DND-41 (cell line): ENCODE results near the gene BTRC.

ENCODE experiments used
- ATAC-seq: fragments of 200-7000 bp; cut with Tn5 transposase; 3 replicates; pipeline ENCODE4 v1.9.1; 2021; ENCODE audit warnings: low read depth; ENCODE audit not compliant: insufficient read depth
- DNase-seq: peaks from one replicate; pipeline ENCODE4 v3.0.0-alpha.2; 2020
- H2AFZ ChIP-seq: 2 replicates; pipeline ENCODE4 v1.6.0; 2012; ENCODE audit warnings: low read depth, low read length
- H3K27ac ChIP-seq: 2 replicates; pipeline ENCODE4 v1.5.1; 2012; ENCODE audit warnings: low read length, inconsistent platforms
- H3K27me3 ChIP-seq: fragments of 200-600 bp; sonication (generic); 2 replicates; pipeline ENCODE4 v1.6.0; 2012; ENCODE audit warnings: low read length, mild to moderate bottlenecking, inconsistent platforms; ENCODE audit not compliant: insufficient read depth, poor library complexity
- H3K36me3 ChIP-seq: 2 replicates; pipeline ENCODE4 v1.5.1; 2012; ENCODE audit warnings: low read length, inconsistent platforms; ENCODE audit not compliant: insufficient read depth
- H3K4me1 ChIP-seq: 2 replicates; pipeline ENCODE4 v1.5.1; 2012; ENCODE audit warnings: mild to moderate bottlenecking, low read length; ENCODE audit not compliant: insufficient read depth
- H3K4me2 ChIP-seq: 2 replicates; pipeline ENCODE4 v1.6.0; 2012; ENCODE audit warnings: mild to moderate bottlenecking, moderate library complexity, low read length, inconsistent platforms; ENCODE audit not compliant: insufficient read depth
- H3K4me3 ChIP-seq, 2 experiments: fragments of 200-600 bp in 1 of 2; shearing (Covaris generic) in 1 of 2; 2 replicates each; pipeline ENCODE4 v1.5.1; 2012 to 2016; ENCODE audit warnings: inconsistent platforms in 2 of 2, low read length in 2 of 2, mild to moderate bottlenecking in 2 of 2, low read depth in 1 of 2, moderate library complexity in 1 of 2
- H3K79me2 ChIP-seq: 2 replicates; pipeline ENCODE4 v1.6.0; 2012; ENCODE audit warnings: low read length, inconsistent platforms; ENCODE audit not compliant: insufficient read depth
- H3K9ac ChIP-seq: 2 replicates; pipeline ENCODE4 v1.6.0; 2012; ENCODE audit warnings: low read depth, mild to moderate bottlenecking, inconsistent platforms, low read length, moderate library complexity
- H3K9me3 ChIP-seq: 2 replicates; pipeline ENCODE4 v1.5.1; 2012; ENCODE audit warnings: low read length, moderate library complexity, mild to moderate bottlenecking, inconsistent platforms; ENCODE audit not compliant: insufficient read depth, severe bottlenecking
- H4K20me1 ChIP-seq: 2 replicates; pipeline ENCODE4 v1.6.0; 2012; ENCODE audit warnings: low read length; ENCODE audit not compliant: insufficient read depth
- CTCF ChIP-seq: IDR thresholded peaks from 2 replicates; pipeline ENCODE4 v1.5.1; 2012; ENCODE audit warnings: borderline replicate concordance, low read length, moderate library complexity, mild to moderate bottlenecking; ENCODE audit not compliant: poor library complexity, severe bottlenecking; ENCODE audit errors: extremely low read depth
- EZH2 ChIP-seq: IDR thresholded peaks from 3 replicates; pipeline ENCODE4 v1.6.1; 2012; ENCODE audit warnings: borderline replicate concordance, low read depth, mild to moderate bottlenecking, moderate library complexity, low read length, inconsistent platforms; ENCODE audit not compliant: severe bottlenecking

Gene BTRC

DNA sequence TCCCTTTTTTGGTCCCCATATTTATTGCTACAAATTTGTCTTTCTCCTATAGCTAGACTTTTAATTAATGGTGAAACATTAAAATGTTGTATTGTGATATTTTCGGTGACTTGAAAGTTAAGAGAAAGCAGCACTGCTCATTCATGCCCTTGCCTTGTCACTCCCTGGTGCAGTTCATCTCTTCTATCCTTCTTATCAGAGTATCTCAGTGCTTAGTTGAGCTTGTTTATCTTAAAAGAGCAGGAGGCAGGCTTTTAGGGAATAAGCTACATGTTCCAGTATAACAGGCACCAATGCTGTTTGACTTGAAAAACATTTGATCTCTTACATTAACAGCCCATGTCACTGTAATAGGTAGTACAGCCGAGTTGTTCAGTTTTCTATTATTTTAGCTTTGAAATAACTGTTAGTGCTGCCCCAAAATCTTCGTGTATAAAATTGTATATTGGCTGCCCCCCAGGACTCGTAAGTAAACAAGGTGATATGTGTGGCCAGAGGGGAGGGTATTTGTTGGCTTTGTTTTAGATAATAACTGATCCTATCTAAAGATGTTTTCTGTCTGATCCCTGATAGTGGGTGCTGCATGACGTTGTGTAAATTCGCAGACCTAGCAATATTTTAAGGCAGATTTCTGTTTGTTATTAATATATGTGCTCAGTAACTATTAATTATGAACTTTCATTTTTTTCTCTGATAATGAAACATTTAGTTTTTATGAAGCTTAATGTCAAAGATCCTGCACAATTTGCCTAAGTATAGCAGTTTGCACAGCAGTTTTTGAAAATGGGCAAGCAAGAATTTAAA lies 96.5 kb downstream of the BTRC start:
- peaks cover 9% of the 10 kb centered on the region for H3K4me1 ChIP-seq
- peaks cover 11% of the 10 kb centered on the region; the same call in 1 of the 2 replicates for H4K20me1 ChIP-seq
- no peak for ATAC-seq
- H3K9me3 ChIP-seq = no peaks in the 10 kb centered on the region
- TF ChIP-seq EZH2 (no peak), CTCF (no peak)
- no peaks in the 10 kb centered on the region for H3K36me3 ChIP-seq
- no peak overlapping the region for H3K4me3 ChIP-seq
- no peak overlapping the region for H2AFZ ChIP-seq
- H3K4me2 ChIP-seq = no peak overlapping the region
- H3K27ac ChIP-seq = no peak overlapping the region
- DNase-seq = no peak
- H3K27me3 ChIP-seq = no peaks in the 10 kb centered on the region
- no peak overlapping the region for H3K9ac ChIP-seq
- no peaks in the 10 kb centered on the region; the same call in 1 of the 2 replicates for H3K79me2 ChIP-seq

GRCh38 chr10:101451261-101451660 lies 97.3 kb downstream of the BTRC start:
- no peaks in the 10 kb centered on the region for H3K27me3 ChIP-seq
- H3K4me2 ChIP-seq = no peak overlapping the region
- H3K4me1 ChIP-seq = peaks cover 9% of the 10 kb centered on the region
- no peaks in the 10 kb centered on the region for H3K36me3 ChIP-seq
- DNase-seq (no peak), ATAC-seq (no peak)
- H3K9ac ChIP-seq = no peak overlapping the region
- H3K27ac ChIP-seq = no peak overlapping the region
- TF ChIP-seq EZH2 (no peak), CTCF (no peak)
- H4K20me1 ChIP-seq = peaks cover 11% of the 10 kb centered on the region; the same call in 1 of the 2 replicates
- no peaks in the 10 kb centered on the region for H3K9me3 ChIP-seq
- no peak overlapping the region for H2AFZ ChIP-seq
- H3K4me3 ChIP-seq = no peak overlapping the region
- H3K79me2 ChIP-seq = no peaks in the 10 kb centered on the region; the same call in 1 of the 2 replicates

GRCh38 chr10:101451667-101452069 lies 97.7 kb downstream of the BTRC start:
- H3K79me2 ChIP-seq = no peaks in the 10 kb centered on the region; the same call in 1 of the 2 replicates
- ATAC-seq (no peak), DNase-seq (no peak)
- H4K20me1 ChIP-seq = peaks cover 11% of the 10 kb centered on the region; the same call in 1 of the 2 replicates
- H3K4me1 ChIP-seq = peaks cover 9% of the 10 kb centered on the region
- no peak overlapping the region for H3K27ac ChIP-seq
- H3K27me3 ChIP-seq = no peaks in the 10 kb centered on the region
- no peak overlapping the region for H3K4me2 ChIP-seq
- H3K4me3 ChIP-seq = no peak overlapping the region
- no peak overlapping the region for H3K9ac ChIP-seq
- H3K36me3 ChIP-seq = no peaks in the 10 kb centered on the region
- H2AFZ ChIP-seq = no peak overlapping the region
- H3K9me3 ChIP-seq = no peaks in the 10 kb centered on the region
- TF ChIP-seq CTCF (no peak), EZH2 (no peak)
